Coronary artery (tissue), 2 donors: ENCODE data around the gene TCEAL1.

Source experiments
- DNase-seq: peaks from one replicate; pipeline ENCODE4 v3.0.0-alpha.2; 2017; ENCODE audit warnings: low spot score
- H3K27ac ChIP-seq, 2 donors: fragments of 200-600 bp; sonication (generic); one replicate each; pipeline ENCODE4 v1.5.1; 2016 to 2019
- H3K4me3 ChIP-seq: fragments of 200-600 bp; sonication (generic); 2 replicates; pipeline ENCODE4 v1.5.1; 2016; ENCODE audit warnings: mild to moderate bottlenecking, moderate library complexity
- TF ChIP-seq, protein P1 (sequence below): fragments of 200-600 bp; sonication (generic); IDR thresholded peaks from one replicate; pipeline ENCODE4 v1.5.1; 2019; ENCODE audit warnings: antibody characterized with exemption

TCEAL1 gene

GRCh38 chrX:103607364-103608305 is 21.1 kb upstream of the TCEAL1 start, which contains the start of gene TCEAL3:
Gene TCEAL3, plus strand, starts transcription at chrX:103607963. Its CDS starts 1,102 bp downstream, at chrX:103609065.
- Histone ChIP-seq H3K27ac (peak within 1 kb of the TSS; percentile 77 to 97), H3K4me3 (peak within 1 kb of the TSS; percentile 87)
- DNase-seq, result peak; percentile 85
- TF ChIP-seq, protein P1, sequence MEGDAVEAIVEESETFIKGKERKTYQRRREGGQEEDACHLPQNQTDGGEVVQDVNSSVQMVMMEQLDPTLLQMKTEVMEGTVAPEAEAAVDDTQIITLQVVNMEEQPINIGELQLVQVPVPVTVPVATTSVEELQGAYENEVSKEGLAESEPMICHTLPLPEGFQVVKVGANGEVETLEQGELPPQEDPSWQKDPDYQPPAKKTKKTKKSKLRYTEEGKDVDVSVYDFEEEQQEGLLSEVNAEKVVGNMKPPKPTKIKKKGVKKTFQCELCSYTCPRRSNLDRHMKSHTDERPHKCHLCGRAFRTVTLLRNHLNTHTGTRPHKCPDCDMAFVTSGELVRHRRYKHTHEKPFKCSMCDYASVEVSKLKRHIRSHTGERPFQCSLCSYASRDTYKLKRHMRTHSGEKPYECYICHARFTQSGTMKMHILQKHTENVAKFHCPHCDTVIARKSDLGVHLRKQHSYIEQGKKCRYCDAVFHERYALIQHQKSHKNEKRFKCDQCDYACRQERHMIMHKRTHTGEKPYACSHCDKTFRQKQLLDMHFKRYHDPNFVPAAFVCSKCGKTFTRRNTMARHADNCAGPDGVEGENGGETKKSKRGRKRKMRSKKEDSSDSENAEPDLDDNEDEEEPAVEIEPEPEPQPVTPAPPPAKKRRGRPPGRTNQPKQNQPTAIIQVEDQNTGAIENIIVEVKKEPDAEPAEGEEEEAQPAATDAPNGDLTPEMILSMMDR, result no peak

GRCh38 chrX:103608306-103608963 is 20.3 kb upstream of the TCEAL1 start:
- DNase-seq, result no peak
- TF ChIP-seq, protein P1, result no peak
- Histone ChIP-seq H3K4me3 (peak overlapping the region; percentile 87), H3K27ac (peak overlapping the region; percentile 77 to 97)

- no peak for DNase-seq
- TF ChIP-seq, protein P1, result no peak
- H3K27ac ChIP-seq, result peak overlapping the region in 1 of 2 donors; percentile 18
Measured at GRCh38 chrX:103610282-103610681, 18.5 kb upstream of the TCEAL1 start.

DNA sequence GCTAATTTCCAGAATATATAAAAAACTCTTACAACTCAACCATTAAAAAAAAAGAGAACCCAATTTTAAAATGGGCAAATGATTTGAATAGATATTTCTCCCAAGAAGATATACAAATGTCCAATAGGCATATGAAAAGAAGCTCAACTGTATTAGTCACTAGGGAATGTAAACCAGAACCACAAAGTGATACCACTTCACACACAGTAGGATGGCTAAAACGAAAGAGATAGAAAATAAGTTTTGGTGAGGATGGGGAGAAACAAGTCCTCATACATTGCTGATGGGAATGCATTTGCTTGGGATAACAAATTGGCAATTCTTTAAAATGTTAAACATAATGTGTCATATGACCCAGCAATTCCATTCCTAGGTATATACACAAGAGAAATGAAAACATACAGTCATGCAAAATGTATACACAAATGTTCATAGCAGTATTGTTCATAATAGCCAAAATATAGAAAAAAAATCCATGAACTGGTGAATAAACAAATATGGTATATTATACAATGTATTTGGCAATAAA is 15.3 kb upstream of the TCEAL1 start:
- no peak overlapping the region for H3K4me3 ChIP-seq
- H3K27ac ChIP-seq, result no peak overlapping the region
- TF ChIP-seq, protein P1, result no peak
- DNase-seq, result no peak

More at GRCh38 chrX:103610282-103610681, 18.5 kb upstream of the TCEAL1 start:
- no peak overlapping the region for H3K4me3 ChIP-seq

GRCh38 chrX:103614999-103615398 is 13.8 kb upstream of the TCEAL1 start:
- no peak for DNase-seq
- Histone ChIP-seq H3K4me3 (no peak overlapping the region), H3K27ac (no peak overlapping the region)
- TF ChIP-seq, protein P1, result no peak

GRCh38 chrX:103615781-103616371 is 12.9 kb upstream of the TCEAL1 start:
- no peak overlapping the region for H3K27ac ChIP-seq
- no peak overlapping the region for H3K4me3 ChIP-seq
- no peak for DNase-seq
- TF ChIP-seq, protein P1, result no peak
